Measurements from ENCODE around the gene PLCL1. TPM values are rescaled to one million over a fixed set of nuclear protein-coding genes. Genes with fewer than 3 reads are reported as not detected.

Gene PLCL1
- total and polyA plus RNA-seq, 12 donors: 1.6 to 24.0 (median 4.9) TPM

- intact Hi-C loops (cut with DNase I): no loop called here
- Histone ChIP-seq H3K4me3 (no peak overlapping the region), H3K4me1 (replicated peaks in 1 of 2) (peaks cover 0 to 9% of the 10 kb centered on the region in 2 donors), H3K27ac (no peak overlapping the region), H3K36me3 (replicated peaks in 1 of 2) (no peaks in the 10 kb centered on the region), H3K9me3 (replicated peaks in 1 of 3) (no peaks in the 10 kb centered on the region), H3K27me3 (no peaks in the 10 kb centered on the region)
- TF ChIP-seq POLR2A (IDR thresholded peaks at IDR 0.05): no peak
- TF ChIP-seq CTCF (IDR thresholded peaks at IDR 0.05): no peak
- DNase-seq: no peak
- 0 to 62% (median 22%) methylated on average over 1 of the region's 1 CpG for WGBS, 4 donors
Observed at GRCh38 chr2:198036029-198036879, 231.9 kb downstream of the PLCL1 start.

GRCh38 chr2:198040835-198041234 lies 236.4 kb downstream of the PLCL1 start:
- H3K36me3 ChIP-seq (replicated peaks in 1 of 2): no peaks in the 10 kb centered on the region
- intact Hi-C loops (cut with DNase I): no loop called here
- no peaks in the 10 kb centered on the region for H3K27me3 ChIP-seq
- peaks cover 0 to 9% of the 10 kb centered on the region in 2 donors for H3K4me1 ChIP-seq (replicated peaks in 1 of 2)
- no peak overlapping the region for H3K27ac ChIP-seq
- 46 to 82% (median 78%) methylated on average over 2 of the region's 2 CpGs for WGBS, 4 donors
- no peak for DNase-seq
- no peaks in the 10 kb centered on the region for H3K9me3 ChIP-seq (replicated peaks in 1 of 3)
- no peak overlapping the region for H3K4me3 ChIP-seq
- TF ChIP-seq CTCF (IDR thresholded peaks at IDR 0.05): no peak
- TF ChIP-seq POLR2A (IDR thresholded peaks at IDR 0.05): no peak

GRCh38 chr2:198042189-198042588 lies 237.8 kb downstream of the PLCL1 start:
- WGBS, 4 donors: 0 to 90% (median 44%) methylated on average over 1 of the region's 1 CpG
- Histone ChIP-seq H3K36me3 (replicated peaks in 1 of 2) (no peaks in the 10 kb centered on the region), H3K4me3 (no peak overlapping the region), H3K9me3 (replicated peaks in 1 of 3) (no peaks in the 10 kb centered on the region), H3K4me1 (replicated peaks in 1 of 2) (peaks cover 0 to 4% of the 10 kb centered on the region in 2 donors), H3K27me3 (no peaks in the 10 kb centered on the region), H3K27ac (no peak overlapping the region)
- DNase-seq: no peak
- intact Hi-C loops (cut with DNase I): no loop called here
- TF ChIP-seq CTCF (IDR thresholded peaks at IDR 0.05) (no peak), POLR2A (IDR thresholded peaks at IDR 0.05) (no peak)

- Histone ChIP-seq H3K27me3 (no peaks in the 10 kb centered on the region), H3K27ac (no peak overlapping the region), H3K4me1 (replicated peaks in 1 of 2) (no peaks in the 10 kb centered on the region), H3K4me3 (no peak overlapping the region), H3K9me3 (replicated peaks in 1 of 3) (no peaks in the 10 kb centered on the region), H3K36me3 (replicated peaks in 1 of 2) (no peaks in the 10 kb centered on the region)
- intact Hi-C loops (cut with DNase I): no loop called here
- 91 to 99% (median 92%) methylated on average over 2 of the region's 2 CpGs for WGBS, 4 donors
- DNase-seq: no peak
- TF ChIP-seq CTCF (IDR thresholded peaks at IDR 0.05): no peak
- no peak for TF ChIP-seq POLR2A (IDR thresholded peaks at IDR 0.05)
Observed at GRCh38 chr2:198044777-198045176, 240.4 kb downstream of the PLCL1 start.

Data from adrenal gland (tissue), 12 donors.